ENCODE results near the gene MISFA. TPM values are rescaled to one million over a fixed set of nuclear protein-coding genes. Genes with fewer than 3 reads are reported as not detected.

MISFA gene
- total RNA-seq, 1 donor, result under 0.01 TPM

- Histone ChIP-seq H3K9me3 (ENCODE audit: low read depth, low read length) (no peaks in the 10 kb centered on the region), H2AFZ (ENCODE audit: low read length) (no peak overlapping the region), H4K20me1 (ENCODE audit: insufficient read depth, low read length) (peaks cover 4% of the 10 kb centered on the region), H3K79me2 (ENCODE audit: insufficient read depth, low read length) (peaks cover 40% of the 10 kb centered on the region), H3K27ac (ENCODE audit: low read depth, low read length) (no peak overlapping the region), H3K27me3 (ENCODE audit: insufficient read depth, low read length) (no peaks in the 10 kb centered on the region), H3K4me3 (ENCODE audit: insufficient read depth, low read length) (no peak overlapping the region), H3K4me1 (ENCODE audit: insufficient read depth, low read length) (no peaks in the 10 kb centered on the region), H3K4me2 (ENCODE audit: insufficient read depth, low read length) (no peak overlapping the region), H3K36me3 (ENCODE audit: insufficient read depth, low read length) (peaks cover 61% of the 10 kb centered on the region)
- TF ChIP-seq CTCF (IDR thresholded peaks at IDR 0.05; ENCODE audit: extremely low read depth, low read depth, low read length), result no peak
- no peak for DNase-seq (ENCODE audit: insufficient read length, low spot score, missing footprints)
These were observed 12.8 kb downstream of the MISFA start for GRCh38 chr11:18612394-18612793.

GRCh38 chr11:18614667-18615066 is 15.1 kb downstream of the MISFA start:
- no peak for TF ChIP-seq CTCF (IDR thresholded peaks at IDR 0.05; ENCODE audit: extremely low read depth, low read depth, low read length)
- H3K4me2 ChIP-seq (ENCODE audit: insufficient read depth, low read length), result no peak overlapping the region
- peaks cover 19% of the 10 kb centered on the region for H4K20me1 ChIP-seq (ENCODE audit: insufficient read depth, low read length)
- peaks cover 13% of the 10 kb centered on the region for H3K4me1 ChIP-seq (ENCODE audit: insufficient read depth, low read length)
- H2AFZ ChIP-seq (ENCODE audit: low read length), result no peak overlapping the region
- peaks cover 40% of the 10 kb centered on the region for H3K36me3 ChIP-seq (ENCODE audit: insufficient read depth, low read length)
- no peak for DNase-seq (ENCODE audit: insufficient read length, low spot score, missing footprints)
- no peaks in the 10 kb centered on the region for H3K9me3 ChIP-seq (ENCODE audit: low read depth, low read length)
- no peak overlapping the region for H3K4me3 ChIP-seq (ENCODE audit: insufficient read depth, low read length)
- H3K79me2 ChIP-seq (ENCODE audit: insufficient read depth, low read length), result peaks cover 50% of the 10 kb centered on the region
- no peak overlapping the region for H3K27ac ChIP-seq (ENCODE audit: low read depth, low read length)
- H3K27me3 ChIP-seq (ENCODE audit: insufficient read depth, low read length), result no peaks in the 10 kb centered on the region

GRCh38 chr11:18615628-18616392 is 16.2 kb downstream of the MISFA start:
- Histone ChIP-seq H3K4me2 (ENCODE audit: insufficient read depth, low read length) (no peak overlapping the region), H3K79me2 (ENCODE audit: insufficient read depth, low read length) (peaks cover 59% of the 10 kb centered on the region)

More at GRCh38 chr11:18615628-18616392, 16.2 kb downstream of the MISFA start:
- H4K20me1 ChIP-seq (ENCODE audit: insufficient read depth, low read length), result peaks cover 23% of the 10 kb centered on the region
- peak; percentile 57 for DNase-seq (ENCODE audit: insufficient read length, low spot score, missing footprints)
- H3K36me3 ChIP-seq (ENCODE audit: insufficient read depth, low read length), result peaks cover 32% of the 10 kb centered on the region
- H3K9me3 ChIP-seq (ENCODE audit: low read depth, low read length), result no peaks in the 10 kb centered on the region
- peak overlapping the region; percentile 4 for H3K27ac ChIP-seq (ENCODE audit: low read depth, low read length)
- no peaks in the 10 kb centered on the region for H3K27me3 ChIP-seq (ENCODE audit: insufficient read depth, low read length)
- no peak overlapping the region for H3K4me3 ChIP-seq (ENCODE audit: insufficient read depth, low read length)
- TF ChIP-seq CTCF (IDR thresholded peaks at IDR 0.05; ENCODE audit: extremely low read depth, low read depth, low read length), result no peak
- H3K4me1 ChIP-seq (ENCODE audit: insufficient read depth, low read length), result peaks cover 13% of the 10 kb centered on the region
- no peak overlapping the region for H2AFZ ChIP-seq (ENCODE audit: low read length)
